Panc1 (cell line): ENCODE results near the gene CTTNBP2. TPM values are rescaled to one million over a fixed set of nuclear protein-coding genes. Genes with fewer than 3 reads are reported as not detected.

Experiments used
- ATAC-seq: fragments of 200-7000 bp; cut with Tn5 transposase; 2 replicates; pipeline ENCODE4 v1.9.1; 2020; ENCODE audit warnings: mild to moderate bottlenecking, moderate library complexity
- BruUV-seq: library from RNA; stranded (reverse); fragments of 400-500 nt; replicated peaks from 2 replicates; lab custom pipeline; 2021; lab: Mats Ljungman, UMichigan
- CTCF ChIA-PET: fragments of 300-600 bp; sonication (Branson Sonifier 250); formaldehyde crosslinking; loops from one replicate; lab custom pipeline; 2022; ENCODE audit warnings: antibody characterized with exemption; lab: Charles Lee
- POLR2A ChIA-PET: fragments of 300-600 bp; sonication (Branson Sonifier 250); formaldehyde crosslinking; loops from one replicate; lab custom pipeline; 2022; ENCODE audit warnings: antibody characterized with exemption; lab: Charles Lee
- DNase-seq: peaks from one replicate; pipeline ENCODE4 v3.0.0-alpha.2; 2010; ENCODE audit warnings: low read depth, low spot score
- H3K27ac ChIP-seq: 2 replicates; pipeline ENCODE4 v1.5.1; 2011; ENCODE audit warnings: mild to moderate bottlenecking, low read length, inconsistent platforms
- H3K27me3 ChIP-seq: fragments of 200-500 bp; sonication (Bioruptor generic); 2 replicates; pipeline ENCODE4 v1.6.0; 2014; ENCODE audit warnings: low read length, inconsistent platforms; ENCODE audit not compliant: control insufficient read depth, insufficient read depth
- H3K36me3 ChIP-seq: fragments of 200-500 bp; sonication (Bioruptor generic); 2 replicates; pipeline ENCODE4 v1.5.1; 2014; ENCODE audit warnings: inconsistent platforms, mild to moderate bottlenecking, low read length, moderate library complexity; ENCODE audit not compliant: control insufficient read depth, insufficient read depth
- H3K4me1 ChIP-seq: 2 replicates; pipeline ENCODE4 v1.5.1; 2011; ENCODE audit warnings: inconsistent platforms, mild to moderate bottlenecking, low read length, moderate library complexity; ENCODE audit not compliant: control insufficient read depth, insufficient read depth
- H3K4me3 ChIP-seq, 2 experiments: 2 replicates each; pipeline ENCODE4 v1.5.1; 2011 to 2012; ENCODE audit warnings: low read depth in 2 of 2, low read length in 2 of 2, mild to moderate bottlenecking in 2 of 2, inconsistent platforms in 1 of 2, moderate library complexity in 1 of 2
- H3K9me3 ChIP-seq: fragments of 200-500 bp; sonication (Bioruptor generic); 2 replicates; pipeline ENCODE4 v1.5.1; 2014; ENCODE audit warnings: low read depth, mild to moderate bottlenecking, inconsistent platforms, low read length, moderate library complexity; ENCODE audit not compliant: control insufficient read depth, insufficient read depth
- CTCF ChIP-seq: fragments of 450-650 bp; IDR thresholded peaks from 2 replicates; pipeline ENCODE4 v1.5.1; 2017; ENCODE audit warnings: mild to moderate bottlenecking
- POLR2AphosphoS5 ChIP-seq: IDR thresholded peaks from 2 replicates; pipeline ENCODE4 v1.6.1; 2012; ENCODE audit warnings: mild to moderate bottlenecking, low read depth, low read length, moderate library complexity
- REST ChIP-seq, 2 experiments: IDR thresholded peaks; 2 replicates each; pipeline ENCODE4 v1.6.1; 2011 to 2012; ENCODE audit warnings: low read depth in 2 of 2, control low read depth in 1 of 2, low read length in 1 of 2, mild to moderate bottlenecking in 1 of 2, moderate library complexity in 1 of 2; ENCODE audit not compliant: insufficient read depth in 1 of 2
- SIN3A ChIP-seq: IDR thresholded peaks from 2 replicates; pipeline ENCODE4 v1.6.1; 2012; ENCODE audit warnings: low read depth, mild to moderate bottlenecking, low read length, moderate library complexity, borderline replicate concordance; ENCODE audit not compliant: insufficient read depth
- TCF7L2 ChIP-seq: IDR thresholded peaks from 2 replicates; pipeline ENCODE4 v1.6.1; 2011; ENCODE audit warnings: mild to moderate bottlenecking, low read depth, low read length, inconsistent platforms
- in situ Hi-C: cut with HindIII; loops from 2 replicates; pipeline ENCODE4 v1.10.0; 2016; ENCODE audit warnings: low sequenced_read_pairs, low pct_unique_long_range_greater_than_20kb
- intact Hi-C: fragments of 100-400 bp; cut with micrococcal nuclease; formaldehyde crosslinking; loops from one replicate; pipeline ENCODE4 v1.10.0; 2022; ENCODE audit not compliant: unreplicated experiment
- total RNA-seq: library from RNA; stranded (reverse); gene quantifications from one replicate; pipeline ENCODE4 v1.2.1, GENCODE V29; 2021; ENCODE audit not compliant: unreplicated experiment

The CTTNBP2 gene
- total RNA-seq, 1 experiment from 2014 or later, result 1.0 TPM

GRCh38 chr7:117673839-117674238 lies 199.4 kb downstream of the CTTNBP2 start:
- Histone ChIP-seq H3K4me3 (no peak overlapping the region), H3K27me3 (no peaks in the 10 kb centered on the region; the same call in 1 of the 2 replicates), H3K9me3 (no peaks in the 10 kb centered on the region), H3K4me1 (no peaks in the 10 kb centered on the region), H3K27ac (no peak overlapping the region), H3K36me3 (no peaks in the 10 kb centered on the region)
- intact Hi-C loops, result no loop called here
- ATAC-seq (no peak), DNase-seq (no peak)
- POLR2A ChIA-PET, result no interaction called here
- CTCF ChIA-PET, result no interaction called here
- BruUV-seq, result no TSS peak
- in situ Hi-C loops, result no loop called here
- TF ChIP-seq CTCF (peak; percentile 27; the same call in 1 of the 2 replicates), POLR2AphosphoS5 (no peak)

- no peaks in the 10 kb centered on the region; the same call in 1 of the 2 replicates for H3K27me3 ChIP-seq
- BruUV-seq, result no TSS peak
- no peaks in the 10 kb centered on the region for H3K4me1 ChIP-seq
- no peaks in the 10 kb centered on the region for H3K36me3 ChIP-seq
- DNase-seq (no peak), ATAC-seq (no peak)
- in situ Hi-C loops (no loop called here), intact Hi-C loops (no loop called here)
- no peak overlapping the region for H3K27ac ChIP-seq
- H3K4me3 ChIP-seq, result no peak overlapping the region
- no peaks in the 10 kb centered on the region for H3K9me3 ChIP-seq
- TF ChIP-seq POLR2AphosphoS5, result no peak
- TF ChIP-seq SIN3A, result no peak
- CTCF ChIA-PET, result no interaction called here
- POLR2A ChIA-PET, result no interaction called here
These were observed 199.9 kb downstream of the CTTNBP2 start for GRCh38 chr7:117673367-117673766.

GRCh38 chr7:117672453-117672852 lies 200.8 kb downstream of the CTTNBP2 start:
- Histone ChIP-seq H3K27ac (no peak overlapping the region), H3K27me3 (no peaks in the 10 kb centered on the region; the same call in 1 of the 2 replicates), H3K4me3 (no peak overlapping the region), H3K4me1 (no peaks in the 10 kb centered on the region), H3K9me3 (no peaks in the 10 kb centered on the region), H3K36me3 (no peaks in the 10 kb centered on the region)
- TF ChIP-seq CTCF (no peak), TCF7L2 (no peak), REST (IDR thresholded peaks at IDR 0.05; ENCODE audit: insufficient read depth in 1 of 2, low read depth in 2 of 2, low read length in 1 of 2) (no peak), SIN3A (no peak), POLR2AphosphoS5 (no peak)
- ChIA-PET CTCF (no interaction called here), POLR2A (no interaction called here)
- in situ Hi-C loops (no loop called here), intact Hi-C loops (no loop called here)
- no peak for ATAC-seq
- DNase-seq, result no peak
- BruUV-seq, result no TSS peak
